IMR-90 (cell line): Measurements from ENCODE around the gene ERCC6. TPM values are rescaled to one million over a fixed set of nuclear protein-coding genes. Genes with fewer than 3 reads are reported as not detected.

ENCODE experiments used
- ATAC-seq: fragments of 200-7000 bp; cut with Tn5 transposase; 2 replicates; pipeline ENCODE4 v1.9.1; 2020; ENCODE audit warnings: low read depth, mild to moderate bottlenecking, moderate library complexity
- BruUV-seq: library from RNA; stranded (reverse); fragments of 400-500 nt; replicated peaks from 2 replicates; lab custom pipeline; 2021; lab: Mats Ljungman, UMichigan
- CTCF ChIA-PET: fragments of 300-600 bp; formaldehyde crosslinking; extraction: SDS; loops from one replicate; lab custom pipeline; 2021; ENCODE audit warnings: antibody characterized with exemption; lab: Yijun Ruan, JAX
- POLR2A ChIA-PET: fragments of 300-600 bp; sonication (Branson Sonifier 250); formaldehyde crosslinking; loops from one replicate; lab custom pipeline; 2022; ENCODE audit warnings: antibody characterized with exemption; ENCODE audit not compliant: unreplicated experiment; lab: Charles Lee
- DNase-seq: peaks from one replicate; pipeline ENCODE4 v3.0.0; 2013
- H2AFZ ChIP-seq: replicated peaks from 2 replicates; pipeline ENCODE3; 2013; ENCODE audit warnings: low read length, mild to moderate bottlenecking; ENCODE audit not compliant: poor library complexity
- H2AK5ac ChIP-seq: 2 replicates; pipeline ENCODE4 v1.6.1; 2013; ENCODE audit warnings: low read depth, low read length, inconsistent platforms
- H2AK9ac ChIP-seq: replicated peaks from 2 replicates; pipeline ENCODE3; 2013; ENCODE audit warnings: mild to moderate bottlenecking, low read depth, low read length, moderate library complexity; ENCODE audit not compliant: poor library complexity
- H2BK120ac ChIP-seq: 2 replicates; pipeline ENCODE4 v1.6.1; 2013; ENCODE audit warnings: low read depth, low read length, inconsistent platforms
- H2BK15ac ChIP-seq: 3 replicates; pipeline ENCODE4 v1.6.1; 2013; ENCODE audit warnings: low read depth, low read length, inconsistent platforms
- H2BK20ac ChIP-seq: 2 replicates; pipeline ENCODE4 v1.6.1; 2013; ENCODE audit warnings: low read depth, mild to moderate bottlenecking, inconsistent platforms, low read length, moderate library complexity
- H2BK5ac ChIP-seq: 2 replicates; pipeline ENCODE4 v1.6.1; 2013; ENCODE audit warnings: mild to moderate bottlenecking, low read depth, low read length, inconsistent platforms; ENCODE audit not compliant: poor library complexity, severe bottlenecking
- H3K14ac ChIP-seq: replicated peaks from 2 replicates; pipeline ENCODE4 v1.6.1; 2013; ENCODE audit warnings: low read depth, low read length, inconsistent platforms
- H3K18ac ChIP-seq: 2 replicates; pipeline ENCODE4 v1.6.1; 2013; ENCODE audit warnings: low read depth, low read length, control low read depth
- H3K23ac ChIP-seq: 2 replicates; pipeline ENCODE4 v1.6.1; 2013; ENCODE audit warnings: low read depth, low read length, inconsistent platforms
- H3K27ac ChIP-seq: 2 replicates; pipeline ENCODE4 v1.5.1; 2013; ENCODE audit warnings: mild to moderate bottlenecking, control low read depth, low read length; ENCODE audit not compliant: insufficient read depth
- H3K27me3 ChIP-seq: 2 replicates; pipeline ENCODE4 v1.6.1; 2013; ENCODE audit warnings: low read length; ENCODE audit not compliant: control insufficient read depth, insufficient read depth
- H3K36me3 ChIP-seq: 2 replicates; pipeline ENCODE4 v1.6.1; 2013; ENCODE audit warnings: low read length, mixed read lengths; ENCODE audit not compliant: control insufficient read depth, insufficient read depth
- H3K4ac ChIP-seq: 2 replicates; pipeline ENCODE4 v1.6.1; 2013; ENCODE audit warnings: low read depth, low read length, inconsistent platforms
- H3K4me1 ChIP-seq: 2 replicates; pipeline ENCODE4 v1.6.1; 2013; ENCODE audit warnings: low read length, mixed read lengths; ENCODE audit not compliant: control insufficient read depth, insufficient read depth
- H3K4me2 ChIP-seq: 2 replicates; pipeline ENCODE4 v1.6.1; 2013; ENCODE audit warnings: low read depth, mild to moderate bottlenecking, control low read depth, low read length, moderate library complexity
- H3K4me3 ChIP-seq: 2 replicates; pipeline ENCODE4 v1.5.1; 2013; ENCODE audit warnings: low read depth, mild to moderate bottlenecking, control low read depth, low read length, moderate library complexity; ENCODE audit not compliant: insufficient read depth
- H3K56ac ChIP-seq: 2 replicates; pipeline ENCODE4 v1.6.1; 2013; ENCODE audit warnings: low read length, inconsistent platforms; ENCODE audit not compliant: insufficient read depth; ENCODE audit errors: extremely low read depth
- H3K79me1 ChIP-seq, 2 experiments: 2 replicates each; pipeline ENCODE4 v1.6.1; 2013; ENCODE audit warnings: low read length in 2 of 2, inconsistent platforms in 1 of 2, low read depth in 1 of 2
- H3K9ac ChIP-seq: 2 replicates; pipeline ENCODE4 v1.6.1; 2013; ENCODE audit warnings: low read depth, low read length, control low read depth
- H3K9me1 ChIP-seq: 2 replicates; pipeline ENCODE4 v1.6.1; 2013; ENCODE audit warnings: low read length, inconsistent platforms; ENCODE audit not compliant: insufficient read depth
- H3K9me3 ChIP-seq: 2 replicates; pipeline ENCODE4 v1.6.1; 2013; ENCODE audit warnings: low read length; ENCODE audit not compliant: control insufficient read depth, insufficient read depth
- H4K20me1 ChIP-seq: 2 replicates; pipeline ENCODE4 v1.6.1; 2013; ENCODE audit warnings: low read length, inconsistent platforms; ENCODE audit not compliant: insufficient read depth
- H4K5ac ChIP-seq: 2 replicates; pipeline ENCODE4 v1.6.1; 2013; ENCODE audit warnings: mild to moderate bottlenecking, low read depth, low read length, control low read depth
- H4K8ac ChIP-seq, 2 experiments: 2 replicates each; pipeline ENCODE4 v1.6.1; 2013; ENCODE audit warnings: low read depth in 2 of 2, low read length in 2 of 2, control low read depth in 1 of 2, inconsistent platforms in 1 of 2
- H4K91ac ChIP-seq: 2 replicates; pipeline ENCODE4 v1.6.1; 2013; ENCODE audit warnings: low read depth, low read length, inconsistent platforms; ENCODE audit not compliant: insufficient read depth
- BHLHE40 ChIP-seq: fragments of 150-350 bp; IDR thresholded peaks from 2 replicates; pipeline ENCODE4 v1.6.1; 2016; ENCODE audit warnings: mild to moderate bottlenecking, low read depth, low read length
- CEBPB ChIP-seq: IDR thresholded peaks from 2 replicates; pipeline ENCODE4 v1.6.1; 2012; ENCODE audit warnings: low read depth, low read length, improper control_type of control experiment
- CHD1 ChIP-seq: IDR thresholded peaks from 2 replicates; pipeline ENCODE4 v1.6.1; 2012; ENCODE audit warnings: low read depth, low read length, improper control_type of control experiment
- FOS ChIP-seq: fragments of 150-350 bp; IDR thresholded peaks from 2 replicates; pipeline ENCODE4 v1.6.1; 2016; ENCODE audit warnings: low read depth, low read length
- MAFK ChIP-seq: IDR thresholded peaks from 2 replicates; pipeline ENCODE4 v1.6.1; 2012; ENCODE audit warnings: low read depth, low read length, improper control_type of control experiment
- MAZ ChIP-seq: IDR thresholded peaks from 2 replicates; pipeline ENCODE4 v1.6.1; 2012; ENCODE audit warnings: low read depth, mild to moderate bottlenecking, low read length, improper control_type of control experiment, moderate library complexity, borderline replicate concordance
- MXI1 ChIP-seq: IDR thresholded peaks from 2 replicates; pipeline ENCODE4 v1.6.1; 2012; ENCODE audit warnings: low read depth, mild to moderate bottlenecking, low read length, moderate library complexity, borderline replicate concordance
- POLR2A ChIP-seq: IDR thresholded peaks from 2 replicates; pipeline ENCODE4 v1.6.1; 2012; ENCODE audit warnings: mild to moderate bottlenecking, low read depth, low read length
- RAD21 ChIP-seq: IDR thresholded peaks from 2 replicates; pipeline ENCODE4 v1.6.1; 2012; ENCODE audit warnings: low read length, improper control_type of control experiment
- RCOR1 ChIP-seq: IDR thresholded peaks from 2 replicates; pipeline ENCODE4 v1.6.1; 2012; ENCODE audit warnings: mild to moderate bottlenecking, low read length, improper control_type of control experiment; ENCODE audit not compliant: insufficient replicate concordance
- RFX5 ChIP-seq: IDR thresholded peaks from 2 replicates; pipeline ENCODE4 v1.8.0; 2012; ENCODE audit warnings: low read depth, mild to moderate bottlenecking, low read length, moderate library complexity
- SMC3 ChIP-seq: fragments of 150-350 bp; IDR thresholded peaks from 2 replicates; pipeline ENCODE4 v1.6.1; 2016; ENCODE audit warnings: low read depth, mild to moderate bottlenecking, antibody characterized with exemption, low read length, moderate library complexity
- WGBS, 2 experiments: methylation state at CpG; one replicate each; pipeline versions ENCODE4 v1.1.5 to v1.1.7; 2013; ENCODE audit warnings: missing lambda C conversion rate in 2 of 2; ENCODE audit not compliant: insufficient read length in 1 of 2; ENCODE audit errors: extremely low coverage in 2 of 2; 5-methylcytosine and 5-hydroxymethylcytosine counted together
- dilution Hi-C: fragments of 300-500 bp; cut with HindIII; formaldehyde crosslinking; loops from one replicate; pipeline ENCODE4 v1.14.3; 2018; ENCODE audit warnings: low sequenced_read_pairs; ENCODE audit not compliant: unreplicated experiment
- in situ Hi-C: fragments of 300-500 bp; cut with MboI; formaldehyde crosslinking; loops from 3 replicates; pipeline ENCODE4 v1.14.3; 2019; ENCODE audit warnings: low sequenced_read_pairs, inconsistent platforms, mixed read lengths
- intact Hi-C: fragments of 100-400 bp; cut with micrococcal nuclease; formaldehyde crosslinking; loops from 2 replicates; pipeline ENCODE4 v1.10.0; 2022
- polyA plus RNA-seq, 3 experiments: library from polyadenylated mRNA; depleted of rRNA; stranded (reverse); fragments of >200 nt; gene quantifications; 2 replicates each; pipeline ENCODE4 v1.2.3, GENCODE V29; 2012; ENCODE audit warnings: low replicate concordance in 1 of 3
- total RNA-seq: library from RNA; depleted of rRNA; stranded (reverse); fragments of >200 nt; gene quantifications from 2 replicates; pipeline ENCODE4 v1.2.3, GENCODE V29; 2012
- TF ChIP-seq, protein P1 (sequence below): fragments of 150-350 bp; IDR thresholded peaks from 2 replicates; pipeline ENCODE4 v1.6.1; 2016; ENCODE audit warnings: low read depth, mild to moderate bottlenecking, low read length, moderate library complexity, borderline replicate concordance
- TF ChIP-seq, protein P2 (sequence below): fragments of 150-350 bp; IDR thresholded peaks from 2 replicates; pipeline ENCODE4 v1.6.1; 2017; ENCODE audit warnings: mild to moderate bottlenecking, antibody characterized with exemption, low read length, low read depth

Gene ERCC6
- total and polyA plus RNA-seq, 2 of the 4 experiments (the other 2 are of a cell fraction), result 7.3 to 14.9 TPM

GRCh38 chr10:49543604-49544003, 4.7 kb upstream of the ERCC6 start:
- Histone ChIP-seq H3K4me1 (peaks cover 2% of the 10 kb centered on the region; the same call in 1 of the 2 replicates), H3K4me3 (no peak overlapping the region), H3K23ac (no peak overlapping the region), H4K5ac (no peak overlapping the region), H2BK20ac (no peak overlapping the region), H2BK15ac (no peak overlapping the region), H3K56ac (no peak overlapping the region), H3K4ac (no peak overlapping the region), H3K27ac (no peak overlapping the region), H2AK5ac (no peak overlapping the region), H2BK5ac (no peak overlapping the region), H4K91ac (no peak overlapping the region), H2BK120ac (no peak overlapping the region), H2AK9ac (no peak overlapping the region), H3K4me2 (no peak overlapping the region), H3K79me1 (no peaks in the 10 kb centered on the region; a peak in 1 of 4 replicates), H4K8ac (no peak overlapping the region), H3K9ac (no peak overlapping the region), H2AFZ (no peak overlapping the region), H4K20me1 (no peaks in the 10 kb centered on the region), H3K14ac (no peak overlapping the region), H3K18ac (no peak overlapping the region), H3K36me3 (no peaks in the 10 kb centered on the region), H3K9me3 (0 out of 2 replicates have a peak, but pooled peaks cover 2% of the 10 kb centered on the region), H3K9me1 (no peaks in the 10 kb centered on the region), H3K27me3 (no peaks in the 10 kb centered on the region)
- dilution Hi-C loops (no loop called here), intact Hi-C loops (no loop called here), in situ Hi-C loops (no loop called here)
- no TSS peak for BruUV-seq
- ChIA-PET POLR2A (no interaction called here), CTCF (no interaction called here)
- no peak for ATAC-seq
- 100% methylated on average over 1 of the region's 3 CpGs; no CpG with 5 or more reads in 1 of the 2 experiments for WGBS, 2 experiments
- TF ChIP-seq RFX5, result no peak
- no peak for TF ChIP-seq MAFK
- no peak for TF ChIP-seq FOS
- no peak for TF ChIP-seq SMC3
- TF ChIP-seq RCOR1, result no peak
- TF ChIP-seq POLR2A, result no peak
- no peak for TF ChIP-seq CHD1
- TF ChIP-seq, protein P1, sequence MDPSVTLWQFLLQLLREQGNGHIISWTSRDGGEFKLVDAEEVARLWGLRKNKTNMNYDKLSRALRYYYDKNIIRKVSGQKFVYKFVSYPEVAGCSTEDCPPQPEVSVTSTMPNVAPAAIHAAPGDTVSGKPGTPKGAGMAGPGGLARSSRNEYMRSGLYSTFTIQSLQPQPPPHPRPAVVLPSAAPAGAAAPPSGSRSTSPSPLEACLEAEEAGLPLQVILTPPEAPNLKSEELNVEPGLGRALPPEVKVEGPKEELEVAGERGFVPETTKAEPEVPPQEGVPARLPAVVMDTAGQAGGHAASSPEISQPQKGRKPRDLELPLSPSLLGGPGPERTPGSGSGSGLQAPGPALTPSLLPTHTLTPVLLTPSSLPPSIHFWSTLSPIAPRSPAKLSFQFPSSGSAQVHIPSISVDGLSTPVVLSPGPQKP, result no peak
- TF ChIP-seq MAZ, result no peak
- TF ChIP-seq CEBPB, result no peak
- TF ChIP-seq BHLHE40, result no peak
- no peak for TF ChIP-seq RAD21
- TF ChIP-seq, protein P2, sequence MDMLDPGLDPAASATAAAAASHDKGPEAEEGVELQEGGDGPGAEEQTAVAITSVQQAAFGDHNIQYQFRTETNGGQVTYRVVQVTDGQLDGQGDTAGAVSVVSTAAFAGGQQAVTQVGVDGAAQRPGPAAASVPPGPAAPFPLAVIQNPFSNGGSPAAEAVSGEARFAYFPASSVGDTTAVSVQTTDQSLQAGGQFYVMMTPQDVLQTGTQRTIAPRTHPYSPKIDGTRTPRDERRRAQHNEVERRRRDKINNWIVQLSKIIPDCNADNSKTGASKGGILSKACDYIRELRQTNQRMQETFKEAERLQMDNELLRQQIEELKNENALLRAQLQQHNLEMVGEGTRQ, result no peak
- no peak for TF ChIP-seq MXI1
- DNase-seq, result no peak
